Hematopoietic multipotent progenitor cell treated with erythropoietin and hydrocortisone succinate and interleukin-3 and kit ligand, for 6 days (in vitro differentiated cells): ENCODE data around the gene ITM2A.

Experiments
- DNase-seq: peaks from one replicate; pipeline ENCODE4 v3.0.0-alpha.2; 2015

The ITM2A gene

DNA sequence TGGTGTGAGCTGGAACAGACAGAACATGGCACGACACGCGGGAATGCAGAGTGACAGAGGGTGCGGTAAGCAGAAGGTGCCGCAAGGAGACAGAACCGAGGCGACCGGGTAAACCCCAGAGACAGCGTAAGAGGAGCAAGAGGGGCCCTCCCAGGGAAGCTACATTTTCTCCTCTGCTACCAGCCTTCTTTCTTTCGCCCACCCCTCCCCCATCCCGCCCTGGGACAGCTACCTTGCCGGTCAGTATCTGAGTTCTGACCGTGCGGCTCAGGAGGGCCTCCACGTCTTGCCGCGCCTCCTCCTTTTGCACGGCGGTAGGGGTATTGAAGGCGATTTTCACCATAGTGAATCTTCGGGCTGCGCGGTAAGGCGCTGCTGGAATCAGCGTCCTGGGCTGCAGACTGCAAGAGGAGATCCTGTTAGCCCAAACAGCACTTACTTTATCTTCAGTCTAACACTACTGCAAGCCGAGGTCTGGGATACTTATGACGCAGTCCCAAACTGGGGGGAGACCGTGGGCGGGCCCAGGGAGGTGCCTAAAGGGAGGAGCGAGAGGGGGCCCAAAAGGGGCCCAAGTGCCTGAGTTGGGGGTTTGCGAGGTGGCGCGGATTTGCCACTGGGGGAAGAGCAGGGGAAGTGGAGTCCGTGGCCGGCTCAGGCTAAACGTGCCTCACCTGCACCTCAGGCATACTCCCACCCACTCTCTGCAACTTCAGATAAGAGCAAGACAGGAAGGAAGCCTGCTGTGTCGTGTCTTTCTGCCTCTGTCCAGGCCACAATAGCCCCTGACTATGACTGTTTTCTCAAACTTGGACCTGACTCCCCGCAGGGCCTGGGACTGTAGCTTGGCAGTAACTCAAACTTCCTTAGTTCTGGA lies at the start of gene ITM2A:
ITM2A (minus strand) TSS at position 462 of the 877 bp plus-strand sequence; CDS start at position 343, 119 bp downstream.
- DNase-seq: peak; percentile 74

DNA sequence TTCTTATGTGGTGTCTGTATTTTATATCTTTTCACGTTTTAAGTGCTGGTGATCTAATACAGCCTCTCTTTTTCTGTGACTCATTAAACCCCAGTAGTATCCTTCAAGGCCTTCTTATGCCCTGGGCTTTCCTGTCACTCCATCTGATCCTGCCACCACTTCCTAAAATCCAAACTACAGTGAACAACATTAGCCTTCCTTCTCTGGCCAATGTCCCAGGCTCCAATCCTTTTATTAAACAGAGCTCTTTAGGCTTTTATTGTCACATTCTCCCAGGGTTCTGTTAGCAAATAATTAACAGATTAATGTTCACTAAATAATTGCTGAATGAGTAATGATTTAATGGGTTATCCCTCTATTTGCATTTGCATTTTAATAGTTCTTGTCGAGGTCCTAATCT lies 47.9 kb upstream of the ITM2A start:
- no peak for DNase-seq

DNA sequence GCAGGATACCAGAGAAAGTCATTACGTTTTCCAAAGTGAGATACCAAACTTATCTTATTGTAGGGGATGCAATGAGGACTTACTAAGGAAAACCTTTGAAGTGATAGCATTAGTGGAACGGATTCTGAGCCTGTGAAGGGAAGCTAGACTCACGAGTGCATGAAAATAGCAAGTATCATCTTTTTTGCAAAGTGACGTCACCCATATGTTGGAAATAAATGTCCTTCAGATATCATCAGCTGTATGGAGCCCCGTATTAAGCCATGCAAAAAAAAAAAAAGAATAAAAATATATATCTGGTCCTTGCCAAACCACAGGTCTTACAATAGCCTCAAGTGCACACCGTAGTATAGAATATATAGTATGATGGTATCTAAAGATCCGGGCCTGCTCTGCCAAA lies 46.8 kb upstream of the ITM2A start:
- no peak for DNase-seq

DNA sequence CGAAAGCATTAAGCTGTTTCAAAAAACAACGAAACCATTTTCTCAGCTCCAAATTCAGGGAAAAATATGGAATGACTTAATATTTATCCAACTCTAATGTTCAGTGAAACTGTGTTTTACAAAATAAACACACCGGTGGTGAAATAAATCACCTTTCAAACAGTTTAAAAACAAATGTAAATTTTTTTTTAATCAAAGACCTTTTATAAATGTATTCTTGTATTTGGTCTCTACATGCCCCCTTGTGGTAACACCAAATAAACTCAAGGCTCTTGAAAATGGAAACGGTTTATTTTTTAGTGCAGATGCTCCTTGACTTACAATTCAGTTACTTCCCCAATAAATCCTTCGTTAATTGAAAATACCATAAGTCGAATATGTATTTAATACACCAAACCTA lies 45.8 kb upstream of the ITM2A start:
- DNase-seq: peak; percentile 60

DNA sequence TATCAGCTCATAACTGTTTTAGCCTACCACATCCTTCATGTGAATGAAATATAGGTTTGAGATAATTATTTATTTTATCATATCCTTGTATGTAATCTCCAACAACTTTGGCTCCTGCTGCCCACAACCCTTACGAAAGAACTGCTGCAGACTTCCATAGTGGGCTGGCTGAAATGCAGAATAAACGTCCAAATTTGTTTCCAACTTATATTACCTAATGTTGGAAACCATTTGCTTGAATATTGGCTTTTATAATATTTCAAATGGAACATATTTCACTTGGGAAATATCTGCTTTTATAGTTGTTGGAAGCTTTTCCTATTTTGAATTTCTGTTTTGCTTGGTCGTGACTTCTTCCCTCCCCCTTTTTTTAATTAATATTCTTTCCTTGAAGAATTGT lies 45.0 kb upstream of the ITM2A start:
- no peak for DNase-seq

DNA sequence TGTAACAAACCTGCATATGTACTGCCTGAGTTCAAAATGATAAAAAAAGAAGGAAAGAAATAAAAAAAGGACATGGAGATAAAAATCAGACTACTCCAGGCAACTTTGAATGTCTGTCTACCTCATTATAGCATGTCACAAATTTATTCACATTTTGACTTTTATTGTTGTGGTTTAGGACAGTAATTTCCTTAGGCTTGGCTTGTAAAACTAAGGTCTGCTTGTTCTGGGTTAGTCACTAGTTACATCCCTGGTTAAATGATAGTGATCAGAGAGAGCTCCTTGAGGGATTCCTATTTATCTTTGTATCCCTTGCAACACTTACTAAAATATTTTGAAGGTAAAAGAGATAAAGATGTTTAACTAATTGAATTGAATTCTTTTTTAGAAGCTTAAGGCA lies 42.5 kb upstream of the ITM2A start:
- DNase-seq: no peak

DNA sequence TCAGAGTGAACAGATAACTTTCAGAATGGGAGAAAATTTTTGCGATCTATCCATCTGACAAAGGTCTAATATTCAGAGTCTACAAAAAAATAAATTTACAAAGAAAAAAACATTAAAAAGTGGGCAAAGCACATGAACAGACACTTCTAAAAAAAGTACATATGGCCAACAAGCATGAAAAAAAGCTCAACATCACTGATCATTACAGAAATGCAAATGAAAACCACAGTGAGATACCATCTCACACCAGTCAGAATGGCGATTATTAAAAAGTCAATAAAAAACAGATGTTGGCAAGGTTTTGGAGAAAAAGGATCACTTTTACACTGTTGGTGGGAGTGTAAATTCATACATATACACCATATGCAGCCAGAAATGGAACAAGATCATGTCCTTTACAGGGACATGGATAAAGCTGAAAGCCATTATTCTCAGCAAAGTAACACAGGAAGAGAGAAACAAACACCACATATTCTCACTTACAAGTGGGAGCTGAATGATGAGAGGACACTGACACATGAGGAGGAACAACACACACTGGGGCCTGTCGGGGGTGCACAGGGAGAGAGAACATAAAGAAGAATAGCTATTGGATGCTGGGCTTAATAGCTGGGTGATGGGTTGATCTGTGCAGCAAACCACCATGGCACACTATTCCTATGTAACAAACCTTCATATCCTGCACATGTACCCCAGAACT lies 41.6 kb upstream of the ITM2A start:
- DNase-seq: no peak

DNA sequence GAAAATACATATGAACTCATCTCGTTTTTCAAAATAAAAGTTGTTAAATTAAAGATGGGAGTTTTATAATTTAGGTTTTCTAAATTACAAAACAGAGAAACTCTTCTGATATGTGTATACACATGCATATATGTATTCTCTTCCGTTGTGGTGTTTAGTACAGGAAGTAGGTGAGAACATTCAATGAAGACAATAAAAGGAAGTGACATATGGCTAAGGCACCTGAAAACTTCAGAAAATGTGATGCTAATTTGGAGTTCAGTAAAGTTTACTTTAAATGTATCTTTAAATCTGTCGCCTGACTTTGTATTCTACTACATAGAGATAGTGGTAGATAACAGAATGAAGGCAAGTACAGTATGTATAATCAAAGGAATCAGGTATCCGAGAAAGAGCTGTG lies 33.5 kb upstream of the ITM2A start:
- DNase-seq: no peak

DNA sequence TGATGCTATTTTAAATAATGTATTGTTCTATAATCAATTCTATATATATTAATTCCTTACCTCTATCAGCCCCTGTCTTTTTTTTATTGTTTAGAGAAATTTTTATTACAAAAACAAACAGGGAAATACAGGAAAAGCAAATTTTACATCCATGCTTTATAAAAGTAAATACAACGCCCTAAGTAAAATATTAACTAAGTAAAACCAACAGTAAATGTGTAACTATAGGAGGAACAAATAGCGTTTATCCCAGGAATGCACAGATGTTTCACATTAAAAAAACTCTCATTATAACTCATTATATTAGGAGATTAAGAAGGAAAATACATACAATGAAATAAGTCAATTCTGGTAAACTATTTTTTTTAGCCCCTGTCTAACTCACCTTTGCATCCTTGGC lies 8.2 kb upstream of the ITM2A start:
- no peak for DNase-seq

DNA sequence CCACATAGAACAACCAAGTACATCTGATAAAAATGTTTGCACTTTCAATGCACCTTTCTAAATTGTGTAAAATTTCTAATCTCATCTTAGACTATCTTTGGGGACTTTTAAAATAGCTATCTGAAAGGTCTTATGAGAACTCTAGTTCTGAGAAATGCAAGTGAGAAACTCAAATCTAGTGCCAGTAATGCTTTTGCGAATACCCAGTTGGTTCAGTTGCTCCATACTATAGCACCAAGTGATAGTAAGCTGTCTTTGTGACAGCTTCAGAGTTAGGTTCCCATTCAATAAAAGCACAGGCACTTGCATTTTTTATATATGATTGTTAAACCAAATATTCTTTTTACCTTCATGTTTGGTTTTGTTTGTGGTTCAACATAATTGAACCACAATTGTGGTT lies 4.5 kb upstream of the ITM2A start:
- no peak for DNase-seq

DNA sequence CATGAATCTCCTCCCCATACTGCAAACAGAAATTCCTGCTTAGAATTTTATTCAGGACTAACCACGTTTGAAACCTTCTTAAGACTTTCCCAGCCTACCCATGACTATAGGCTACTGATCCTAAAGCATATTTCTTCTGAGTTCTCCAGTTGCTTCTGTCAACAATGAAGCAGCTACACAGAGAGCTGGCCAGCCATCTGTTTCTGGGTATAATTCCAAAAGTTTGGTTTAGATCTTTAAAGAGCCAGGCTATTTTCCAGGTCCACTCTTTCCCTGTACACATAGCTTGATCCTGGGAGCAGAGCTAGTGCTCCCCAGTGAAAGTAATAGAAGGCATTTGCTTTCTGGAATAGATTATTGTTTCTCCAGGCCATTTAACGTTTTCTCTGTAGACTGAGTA lies 4.0 kb upstream of the ITM2A start:
- no peak for DNase-seq

DNA sequence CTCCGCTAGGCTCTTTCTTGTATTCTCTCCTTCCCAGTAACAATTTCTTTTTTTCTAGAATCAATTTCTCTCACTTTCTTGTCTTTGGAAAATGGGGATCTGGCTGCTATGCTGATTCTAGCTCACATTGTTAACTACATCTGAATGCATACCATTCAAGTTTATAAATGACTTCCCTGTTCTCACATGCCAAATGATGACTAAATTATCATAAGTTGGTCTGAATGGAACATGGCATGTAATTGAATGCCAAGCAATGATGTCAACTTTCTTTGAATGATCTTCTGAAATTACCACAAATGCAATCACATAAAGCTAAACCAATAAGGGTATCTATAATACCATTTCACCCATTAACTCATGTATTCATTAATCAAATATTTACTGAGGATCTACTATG lies 2.7 kb upstream of the ITM2A start:
- no peak for DNase-seq

DNA sequence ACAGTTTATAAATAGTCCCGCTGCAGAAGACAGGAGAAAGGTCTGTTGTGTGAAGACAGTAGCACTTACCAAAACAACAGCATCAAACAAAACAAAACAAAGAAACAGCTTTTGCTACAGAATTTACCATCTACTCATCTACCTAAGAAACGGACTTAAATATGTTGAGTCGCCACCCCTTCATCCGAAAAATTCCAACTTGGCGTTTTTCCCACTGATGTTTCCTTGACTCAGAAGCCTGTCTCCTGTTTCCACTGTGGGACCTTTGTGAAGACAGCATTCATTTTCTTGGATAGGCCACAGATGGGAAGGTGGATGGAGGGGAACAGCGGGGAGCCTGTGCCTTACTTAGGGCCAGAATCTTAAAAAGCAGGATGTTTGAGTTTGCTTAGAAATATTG lies 1.3 kb upstream of the ITM2A start:
- DNase-seq: peak; percentile 2

DNA sequence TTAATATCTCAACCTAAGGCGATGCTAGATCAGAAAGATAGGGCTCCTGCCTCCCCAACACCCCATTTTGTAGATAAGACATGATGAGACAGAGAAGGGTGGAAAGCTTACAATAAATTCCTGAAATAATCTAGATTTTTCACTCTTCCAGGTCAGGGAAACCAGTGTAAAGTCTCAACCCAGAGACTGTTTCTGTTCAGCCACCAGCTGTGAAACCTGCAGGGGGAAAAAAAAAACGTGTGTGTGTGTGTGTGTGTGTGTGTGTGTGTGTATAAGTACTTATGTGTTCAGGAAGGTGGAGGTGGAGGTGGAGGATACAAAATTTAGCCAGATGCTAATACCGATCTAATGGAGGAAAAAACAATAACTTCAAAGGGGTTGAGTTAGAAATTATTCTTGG lies 773 bp upstream of the ITM2A start:
- peak; percentile 1 for DNase-seq

DNA sequence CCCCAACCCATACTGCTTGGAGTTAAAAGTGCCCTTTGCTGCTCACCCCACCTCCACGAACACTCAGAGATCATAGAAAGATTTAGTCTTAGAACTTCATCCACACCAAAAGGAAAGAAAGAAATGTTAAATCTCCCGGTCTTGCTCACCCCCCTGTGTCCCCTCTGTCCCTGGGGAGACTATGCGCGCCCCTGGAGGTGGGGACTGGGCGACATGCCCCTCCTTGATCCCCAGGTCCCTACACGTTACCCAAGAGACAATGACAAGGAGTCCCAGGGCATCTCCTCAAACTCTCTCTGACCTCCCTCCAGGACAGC lies 620 bp downstream of the ITM2A start:
- no peak for DNase-seq

DNA sequence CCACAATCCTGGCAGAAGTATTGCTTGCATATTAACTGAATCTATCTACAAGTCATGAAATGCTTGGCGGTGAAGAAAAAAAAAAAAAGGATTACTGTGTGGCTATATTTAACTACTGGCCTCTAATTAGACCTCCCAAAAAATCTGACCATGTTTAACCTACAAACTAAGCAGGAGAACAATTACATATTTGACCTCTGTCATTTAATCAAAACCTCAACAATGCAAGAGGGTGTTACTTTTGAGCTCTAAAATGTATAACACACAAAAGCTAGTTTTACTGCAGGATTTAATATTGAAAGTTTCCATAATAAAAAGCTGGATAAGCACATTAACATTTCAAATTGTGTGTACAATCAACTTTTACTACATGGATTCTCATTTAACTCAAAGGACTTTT lies 1.5 kb downstream of the ITM2A start:
- no peak for DNase-seq

DNA sequence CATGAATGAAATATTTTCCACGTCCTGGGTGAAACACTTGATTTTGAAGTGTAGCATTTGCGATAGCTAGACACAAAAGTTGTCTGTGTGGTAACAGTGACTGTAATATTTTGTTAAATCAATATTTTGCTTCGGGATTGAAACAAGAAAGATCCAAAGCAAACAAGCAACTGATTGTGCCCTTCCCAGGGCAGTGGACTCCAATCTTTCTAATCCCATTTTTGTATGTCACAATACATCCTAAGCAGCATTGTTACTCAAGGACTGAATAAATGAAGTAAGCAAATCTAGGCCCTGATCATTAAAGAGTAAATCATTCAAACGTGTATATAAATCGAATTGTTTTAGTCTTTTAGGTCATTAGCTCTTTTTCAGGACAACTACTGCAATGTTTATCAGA lies 2.8 kb downstream of the ITM2A start:
- DNase-seq: no peak

DNA sequence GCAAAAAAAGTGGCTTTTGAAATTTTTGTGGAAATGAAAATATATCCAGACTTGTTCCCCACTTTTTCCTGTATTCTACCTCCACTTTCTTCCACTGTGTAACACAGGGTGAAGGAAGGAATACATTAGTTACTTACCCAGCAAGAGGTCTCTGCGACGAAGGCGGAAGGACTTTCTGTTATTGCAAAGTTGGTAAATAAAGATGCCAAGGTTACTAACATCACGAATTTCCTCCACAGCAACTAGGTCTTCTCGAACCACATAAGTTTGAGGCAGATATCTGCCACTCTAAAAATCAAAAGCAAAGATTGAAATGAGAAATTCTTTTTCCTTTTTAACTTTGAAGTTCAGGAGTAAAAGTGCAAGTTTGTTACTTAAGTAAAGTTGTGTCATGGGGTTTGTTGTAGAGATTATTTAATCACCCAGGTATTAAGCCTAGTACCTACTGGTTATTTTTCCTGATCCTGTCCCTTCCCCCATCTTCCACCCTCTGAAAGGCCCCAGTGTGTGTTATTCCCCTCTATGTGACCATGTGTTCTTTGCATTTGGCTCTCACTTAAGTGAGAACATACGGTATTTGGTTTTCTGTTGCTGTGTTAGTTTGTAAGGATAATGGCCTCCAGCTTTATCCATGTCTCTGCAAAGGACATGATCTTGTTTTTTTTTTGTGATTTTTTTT lies 5.8 kb downstream of the ITM2A start:
- no peak for DNase-seq

DNA sequence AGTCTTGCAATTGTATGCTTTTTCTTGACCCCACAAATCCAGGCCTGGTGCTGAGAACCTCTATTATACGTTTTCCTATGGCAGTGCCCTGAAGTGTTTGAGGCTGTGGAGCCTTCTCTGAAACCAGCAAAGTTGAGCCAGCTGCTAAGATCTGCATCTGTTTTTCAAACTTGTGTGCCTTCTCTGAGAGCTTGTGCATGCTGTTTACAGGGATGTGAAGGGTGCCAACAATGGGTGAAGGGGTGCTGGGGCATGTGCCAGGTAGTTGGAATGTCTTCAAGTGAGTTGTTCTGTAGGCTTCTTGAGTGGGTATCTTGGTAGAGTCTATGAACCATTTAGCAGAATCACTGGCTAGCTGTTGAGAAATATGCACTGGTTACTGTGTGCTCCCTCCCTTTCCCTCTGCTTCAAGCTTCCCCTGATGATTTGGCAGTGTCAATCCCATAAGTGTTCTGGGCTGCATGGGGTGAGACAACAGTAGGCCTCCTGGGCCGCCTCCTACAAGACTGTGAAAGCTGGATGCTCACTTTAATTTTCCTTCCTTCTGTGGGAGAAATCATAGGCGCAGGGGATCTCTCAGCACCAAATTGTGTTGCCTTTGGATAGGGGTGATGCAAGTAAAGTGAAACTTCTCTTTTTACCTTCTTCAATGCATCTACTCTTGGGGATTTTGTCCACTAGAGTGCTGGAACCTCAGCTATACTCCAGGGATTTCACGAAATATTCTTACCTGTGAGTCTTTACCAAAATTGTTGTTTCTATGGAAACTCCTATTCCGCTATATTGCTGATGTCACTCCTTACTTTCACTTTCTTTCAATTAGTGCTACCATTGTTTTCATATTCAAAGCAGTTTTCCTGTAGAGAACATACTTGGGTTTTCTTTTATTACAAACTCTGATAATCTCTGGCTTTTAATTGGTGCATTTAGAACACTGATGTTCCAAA lies 30.0 kb downstream of the ITM2A start:
- peak; percentile 5 for DNase-seq

DNA sequence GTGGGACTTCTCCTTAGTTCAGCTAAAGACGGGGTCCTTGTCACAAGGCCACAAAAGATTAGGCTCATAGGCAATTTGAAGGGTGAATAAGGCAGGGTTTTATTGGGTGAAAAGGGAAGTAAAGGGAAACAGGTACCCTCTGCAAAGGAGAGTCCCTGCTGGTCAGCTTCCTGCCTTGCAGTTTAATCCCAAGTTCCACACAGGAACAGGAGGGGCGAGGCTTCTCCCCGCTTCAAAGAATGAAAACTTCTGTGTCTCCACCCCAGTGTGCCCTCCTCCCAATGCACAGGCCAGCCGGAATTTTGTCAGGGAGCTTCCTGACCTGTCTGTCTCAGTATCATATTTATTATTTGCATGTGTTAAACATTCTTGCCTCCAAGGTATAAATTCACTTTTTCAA lies 37.1 kb downstream of the ITM2A start:
- no peak for DNase-seq

DNA sequence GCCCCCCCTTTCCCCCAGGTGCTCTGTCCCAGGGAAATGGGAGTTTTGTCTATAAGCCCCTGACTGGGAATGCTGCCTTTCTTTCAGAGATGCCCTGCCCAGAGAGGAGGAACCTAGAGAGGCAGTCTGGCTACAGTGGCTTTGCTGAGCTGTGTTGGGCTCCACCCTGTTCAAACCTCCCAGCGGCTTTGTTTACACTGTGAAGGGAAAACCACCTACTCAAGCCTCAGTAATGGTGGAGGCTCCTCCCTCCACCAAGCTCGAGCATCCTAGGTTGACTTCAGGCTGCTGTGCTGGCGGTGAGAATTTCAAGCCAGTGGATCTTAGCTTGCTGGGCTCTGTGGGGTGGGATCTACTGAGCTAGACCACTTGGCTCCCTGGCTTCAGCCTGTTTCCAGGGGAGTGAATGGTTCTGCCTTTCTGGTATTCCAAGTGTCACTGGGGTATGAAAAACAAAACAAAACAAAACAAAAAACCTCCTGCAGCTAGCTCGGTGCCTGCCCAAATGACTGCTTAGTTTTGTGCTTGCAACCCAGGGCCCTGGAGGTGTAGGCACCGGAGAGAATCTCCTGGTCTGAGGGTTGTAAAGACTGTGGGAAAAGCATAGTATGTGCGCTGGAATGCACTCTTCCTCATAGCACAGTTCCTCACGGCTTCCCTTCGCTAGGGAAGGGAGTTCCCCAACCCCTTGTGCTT lies 41.7 kb downstream of the ITM2A start:
- DNase-seq: no peak
